ENCODE results near the gene ALDH1L2. TPM values are rescaled to one million over a fixed set of nuclear protein-coding genes. Genes with fewer than 3 reads are reported as not detected.
A peak's percentile ranks its signal among the peaks of the same experiment; 100 is the strongest.

Gene ALDH1L2
- 0.25 and 0.68 TPM in 2 replicates for total RNA-seq (2014; rRNA removed; shearing (Covaris generic))

- H3K4me1 ChIP-seq (replicated peaks) = peaks cover 14% of the 10 kb centered on the region
- peak within 1 kb of the TSS; percentile 42 for H3K4me3 ChIP-seq
- peak; percentile 19 to 81 for DNase-seq (ENCODE audit: low read depth in 1 of 2, low spot score in 2 of 2)
- 0 out of 2 replicates have a peak, but pooled peaks cover 2% of the 10 kb centered on the region for H3K27me3 ChIP-seq (replicated peaks)
- H3K27ac ChIP-seq = no peak within 1 kb of the TSS
- H3K36me3 ChIP-seq = no peaks in the 10 kb centered on the region
- H3K9me3 ChIP-seq (replicated peaks) = 0 out of 2 replicates have a peak, but pooled peaks cover 3% of the 10 kb centered on the region
Observed at GRCh38 chr12:105084251-105085250, at the start of gene ALDH1L2. TSS of gene ALDH1L2 (minus strand) at chr12:105084458. CDS start at chr12:105084436, 22 bp downstream.

GRCh38 chr12:105120551-105120950 lies 36.3 kb upstream of the ALDH1L2 start:
- no peak for DNase-seq (ENCODE audit: low read depth in 1 of 2, low spot score in 2 of 2)

DNA sequence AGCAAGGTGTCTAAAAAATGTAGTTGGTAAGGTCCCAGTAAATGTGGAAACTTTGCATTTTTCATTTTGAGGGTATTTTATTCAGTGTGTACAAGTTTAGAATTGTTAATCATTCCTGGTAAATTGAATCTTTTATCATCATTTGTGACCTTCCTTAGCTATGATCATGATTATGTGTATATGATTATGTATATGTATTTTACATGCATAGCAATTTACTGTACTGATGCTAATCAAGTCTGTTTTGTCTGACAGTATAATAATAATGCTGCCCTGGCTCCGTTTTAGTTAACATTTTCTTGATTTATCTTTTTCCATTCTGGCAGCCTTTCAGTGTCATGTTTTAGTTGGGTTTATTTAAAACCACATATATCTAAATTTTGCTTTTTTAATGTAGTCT lies 32.7 kb upstream of the ALDH1L2 start:
- H3K4me1 ChIP-seq (replicated peaks) = no peaks in the 10 kb centered on the region
- no peak overlapping the region for H3K4me3 ChIP-seq
- no peaks in the 10 kb centered on the region for H3K9me3 ChIP-seq (replicated peaks)
- H3K36me3 ChIP-seq = peaks cover 96% of the 10 kb centered on the region
- no peaks in the 10 kb centered on the region for H3K27me3 ChIP-seq (replicated peaks)
- no peak overlapping the region for H3K27ac ChIP-seq
- DNase-seq (ENCODE audit: low read depth in 1 of 2, low spot score in 2 of 2) = no peak

More at GRCh38 chr12:105120551-105120950, 36.3 kb upstream of the ALDH1L2 start:
- no peaks in the 10 kb centered on the region for H3K9me3 ChIP-seq (replicated peaks)
- H3K4me1 ChIP-seq (replicated peaks) = no peaks in the 10 kb centered on the region
- no peaks in the 10 kb centered on the region for H3K27me3 ChIP-seq (replicated peaks)
- peaks cover 98% of the 10 kb centered on the region for H3K36me3 ChIP-seq
- no peak overlapping the region for H3K27ac ChIP-seq
- no peak overlapping the region for H3K4me3 ChIP-seq

- Histone ChIP-seq H3K4me3 (no peak overlapping the region), H3K9me3 (replicated peaks) (no peaks in the 10 kb centered on the region), H3K4me1 (replicated peaks) (peaks cover 15% of the 10 kb centered on the region), H3K36me3 (peaks cover 65% of the 10 kb centered on the region), H3K27ac (no peak overlapping the region), H3K27me3 (replicated peaks) (no peaks in the 10 kb centered on the region)
- DNase-seq (ENCODE audit: low read depth in 1 of 2, low spot score in 2 of 2) = no peak
Observed at GRCh38 chr12:105113094-105113493, 28.8 kb upstream of the ALDH1L2 start.

DNA sequence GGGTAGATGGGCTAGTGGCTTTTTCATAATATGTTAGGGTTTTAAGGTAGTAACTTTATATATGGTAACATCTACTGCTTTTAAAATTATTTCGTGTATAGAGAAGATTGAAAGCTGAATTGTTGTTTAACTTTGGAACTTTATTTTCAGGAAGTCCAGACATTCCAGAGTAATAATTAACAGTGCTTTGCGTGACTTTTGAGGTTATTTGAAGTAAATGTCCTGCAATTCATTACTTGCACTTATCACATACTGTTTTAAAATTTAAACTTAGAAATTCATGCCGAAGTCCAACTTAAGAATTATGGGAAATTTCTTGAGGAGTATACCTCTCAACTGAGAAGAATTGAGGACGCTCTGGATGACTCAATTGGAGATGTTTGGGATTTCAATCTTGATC lies 26.6 kb upstream of the ALDH1L2 start:
- Histone ChIP-seq H3K4me3 (no peak overlapping the region), H3K9me3 (replicated peaks) (no peaks in the 10 kb centered on the region), H3K27ac (no peak overlapping the region; the same call in 1 of the 2 replicates), H3K4me1 (replicated peaks) (peaks cover 15% of the 10 kb centered on the region), H3K36me3 (peaks cover 48% of the 10 kb centered on the region), H3K27me3 (replicated peaks) (no peaks in the 10 kb centered on the region; the same call in 1 of the 2 replicates)
- peak in 1 of 2 experiments; percentile 7 for DNase-seq (ENCODE audit: low read depth in 1 of 2, low spot score in 2 of 2)

- peak overlapping the region; percentile 90 for H3K4me3 ChIP-seq
- peak in 1 of 2 experiments; percentile 52 for DNase-seq (ENCODE audit: low read depth in 1 of 2, low spot score in 2 of 2)
- peaks cover 15% of the 10 kb centered on the region for H3K4me1 ChIP-seq (replicated peaks)
- peaks cover 36% of the 10 kb centered on the region for H3K36me3 ChIP-seq
- H3K9me3 ChIP-seq (replicated peaks) = no peaks in the 10 kb centered on the region
- peak overlapping the region; percentile 46 for H3K27ac ChIP-seq
- no peaks in the 10 kb centered on the region; the same call in 1 of the 2 replicates for H3K27me3 ChIP-seq (replicated peaks)
Observed at GRCh38 chr12:105109465-105110212, 25.4 kb upstream of the ALDH1L2 start.

DNA sequence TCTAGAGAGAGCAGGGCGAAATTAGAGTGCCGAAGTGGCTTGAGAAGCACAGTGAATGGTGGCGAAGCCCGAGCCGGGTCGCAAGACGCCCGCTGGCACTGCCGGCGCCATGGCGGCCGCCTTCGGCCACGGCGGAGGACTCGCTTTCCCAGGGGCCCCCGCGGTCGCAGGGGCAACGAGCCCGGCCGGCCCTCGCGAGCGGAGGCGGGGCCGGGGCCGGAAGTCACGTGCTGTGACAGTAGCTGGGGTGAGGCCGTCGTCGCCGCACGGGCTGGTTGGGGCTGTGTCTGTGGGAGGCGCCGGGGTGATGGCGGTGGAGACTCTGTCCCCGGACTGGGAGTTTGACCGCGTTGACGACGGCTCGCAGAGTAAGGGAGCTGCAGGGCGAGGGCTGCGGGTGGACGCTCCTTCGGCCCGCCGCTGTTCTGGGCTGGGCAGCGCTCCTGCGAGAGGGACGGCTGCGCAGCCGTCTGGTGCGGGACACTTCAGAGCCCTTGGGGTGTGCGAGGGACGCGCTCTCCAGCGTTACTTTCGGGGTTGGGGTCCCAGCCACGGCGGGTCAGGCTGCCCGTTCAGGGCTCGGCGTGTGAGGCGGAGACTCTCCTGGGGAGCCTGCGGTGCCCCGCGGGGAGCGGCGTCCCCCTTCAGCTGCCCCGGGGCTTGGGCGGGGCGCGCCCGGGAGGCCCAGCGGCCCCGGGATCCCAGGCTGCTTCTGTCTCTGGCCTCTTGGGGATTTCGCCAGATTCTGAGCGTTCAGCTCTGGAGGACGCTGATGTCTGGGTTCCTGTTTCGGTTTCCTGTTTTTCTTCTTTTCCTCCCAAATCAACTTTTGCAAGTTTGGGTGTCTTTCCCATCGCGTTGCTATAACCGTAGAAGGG lies 23.5 kb upstream of the ALDH1L2 start, which contains the start of gene WASHC4:
TSS of gene WASHC4 (plus strand) at position 238 of the 878 bp plus-strand sequence. CDS start at position 308, 70 bp downstream.
- DNase-seq (ENCODE audit: low read depth in 1 of 2, low spot score in 2 of 2) = peak; percentile 92

DNA sequence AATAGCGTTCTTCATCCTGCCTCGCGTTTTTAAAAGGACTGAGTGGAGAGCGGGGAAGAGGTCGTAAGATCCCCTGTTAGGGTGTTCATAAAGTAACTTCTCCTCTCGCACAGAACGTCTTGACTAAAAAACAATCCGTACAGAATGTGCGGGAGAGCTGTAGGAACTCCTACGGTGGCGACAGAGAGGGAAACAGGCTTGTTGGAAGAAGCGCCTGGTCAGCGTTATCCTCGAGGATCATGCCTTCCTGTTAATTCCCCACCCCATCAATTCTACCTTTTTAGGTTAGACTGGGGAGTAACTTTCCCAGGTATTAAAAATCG lies 22.9 kb upstream of the ALDH1L2 start:
- Histone ChIP-seq H3K36me3 (peaks cover 15% of the 10 kb centered on the region), H3K9me3 (replicated peaks) (no peaks in the 10 kb centered on the region), H3K27me3 (replicated peaks) (no peaks in the 10 kb centered on the region; the same call in 1 of the 2 replicates), H3K27ac (no peak overlapping the region), H3K4me3 (peak overlapping the region; percentile 90), H3K4me1 (replicated peaks) (peaks cover 15% of the 10 kb centered on the region)
- DNase-seq (ENCODE audit: low read depth in 1 of 2, low spot score in 2 of 2) = no peak

More for the DNA sequence above, 23.5 kb upstream of the ALDH1L2 start, which contains the start of gene WASHC4:
- peak within 1 kb of the TSS; percentile 74 for H3K27ac ChIP-seq
- no peaks in the 10 kb centered on the region for H3K9me3 ChIP-seq (replicated peaks)
- peaks cover 15% of the 10 kb centered on the region for H3K4me1 ChIP-seq (replicated peaks)
- no peaks in the 10 kb centered on the region; the same call in 1 of the 2 replicates for H3K27me3 ChIP-seq (replicated peaks)
- H3K36me3 ChIP-seq = peaks cover 21% of the 10 kb centered on the region
- peak within 1 kb of the TSS; percentile 90 for H3K4me3 ChIP-seq

DNA sequence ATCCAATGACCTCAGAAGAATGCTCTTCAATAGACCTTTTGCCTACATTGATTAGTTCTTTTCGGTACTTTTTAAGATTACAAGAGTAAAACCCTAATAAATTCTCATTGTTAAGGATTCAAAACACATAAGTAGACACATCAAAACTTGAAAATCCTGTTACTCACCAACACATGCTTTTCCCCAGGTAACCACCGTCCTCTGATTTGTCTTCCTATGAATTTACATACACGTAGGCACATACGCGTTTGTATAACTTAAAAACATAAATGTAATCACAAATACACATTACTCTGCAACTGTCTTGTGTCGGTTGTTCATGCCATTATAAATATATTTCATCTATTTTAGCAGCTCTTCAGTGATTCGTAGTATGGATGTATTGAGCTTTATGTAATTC lies 22.4 kb upstream of the ALDH1L2 start:
- Histone ChIP-seq H3K9me3 (replicated peaks) (no peaks in the 10 kb centered on the region), H3K4me1 (replicated peaks) (peaks cover 15% of the 10 kb centered on the region), H3K36me3 (peaks cover 10% of the 10 kb centered on the region), H3K4me3 (no peak overlapping the region), H3K27me3 (replicated peaks) (no peaks in the 10 kb centered on the region; the same call in 1 of the 2 replicates), H3K27ac (no peak overlapping the region)
- DNase-seq (ENCODE audit: low read depth in 1 of 2, low spot score in 2 of 2) = no peak

GRCh38 chr12:105104762-105105161 lies 20.5 kb upstream of the ALDH1L2 start:
- peaks cover 6% of the 10 kb centered on the region for H3K36me3 ChIP-seq
- H3K4me3 ChIP-seq = no peak overlapping the region
- DNase-seq (ENCODE audit: low read depth in 1 of 2, low spot score in 2 of 2) = no peak
- no peak overlapping the region for H3K27ac ChIP-seq
- no peaks in the 10 kb centered on the region; the same call in 1 of the 2 replicates for H3K27me3 ChIP-seq (replicated peaks)
- H3K4me1 ChIP-seq (replicated peaks) = peaks cover 11% of the 10 kb centered on the region
- H3K9me3 ChIP-seq (replicated peaks) = no peaks in the 10 kb centered on the region

GRCh38 chr12:105102673-105103072 lies 18.4 kb upstream of the ALDH1L2 start:
- Histone ChIP-seq H3K4me1 (replicated peaks) (peaks cover 8% of the 10 kb centered on the region), H3K9me3 (replicated peaks) (no peaks in the 10 kb centered on the region), H3K4me3 (no peak overlapping the region), H3K27me3 (replicated peaks) (no peaks in the 10 kb centered on the region; the same call in 1 of the 2 replicates), H3K36me3 (peaks cover 1% of the 10 kb centered on the region), H3K27ac (no peak overlapping the region)
- DNase-seq (ENCODE audit: low read depth in 1 of 2, low spot score in 2 of 2) = no peak

DNA sequence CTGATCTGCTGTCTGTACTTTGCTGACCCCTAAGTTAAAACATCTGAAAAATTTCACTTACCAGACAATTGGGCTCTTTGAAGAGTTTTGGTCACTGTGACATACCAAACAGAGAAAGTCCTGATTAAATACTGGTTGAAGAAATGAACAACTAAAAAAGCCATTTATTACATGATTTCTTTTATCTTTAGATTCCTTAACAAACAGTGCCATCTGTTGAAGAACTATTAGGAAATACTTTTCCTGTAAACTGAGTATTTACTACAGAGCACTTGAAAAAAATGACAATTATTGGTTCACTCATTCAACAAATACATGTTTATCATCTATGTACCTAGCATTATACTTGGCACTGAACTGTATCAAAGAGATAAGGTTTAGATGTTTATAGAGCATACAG lies 16.7 kb upstream of the ALDH1L2 start:
- H3K36me3 ChIP-seq = no peaks in the 10 kb centered on the region
- H3K27ac ChIP-seq = 0 out of 2 replicates have a peak overlapping the region, but pooled peaks have one; percentile 17
- no peaks in the 10 kb centered on the region for H3K27me3 ChIP-seq (replicated peaks)
- DNase-seq (ENCODE audit: low read depth in 1 of 2, low spot score in 2 of 2) = no peak
- no peaks in the 10 kb centered on the region for H3K9me3 ChIP-seq (replicated peaks)
- H3K4me3 ChIP-seq = no peak overlapping the region
- peaks cover 8% of the 10 kb centered on the region for H3K4me1 ChIP-seq (replicated peaks)

Measured in SJSA1 (cell line).